GM23248 (cell line): Measurements from ENCODE around the gene NFATC2. TPM values are rescaled to one million over a fixed set of nuclear protein-coding genes. Genes with fewer than 3 reads are reported as not detected.

Experiments used
- DNase-seq: peaks from one replicate; pipeline ENCODE4 v3.0.0-alpha.2; 2015
- H2AFZ ChIP-seq: fragments of 200-600 bp; sonication (generic); 2 replicates; pipeline ENCODE4 v1.6.1; 2016; ENCODE audit warnings: antibody characterized with exemption
- H3F3A ChIP-seq: fragments of 200-600 bp; sonication (generic); 2 replicates; pipeline ENCODE4 v1.6.1; 2016; ENCODE audit warnings: mild to moderate bottlenecking, antibody characterized with exemption, mixed run types; ENCODE audit not compliant: insufficient read depth
- H3K27ac ChIP-seq: fragments of 200-600 bp; sonication (generic); 2 replicates; pipeline ENCODE4 v1.5.1; 2016; ENCODE audit warnings: mild to moderate bottlenecking
- H3K27me3 ChIP-seq: fragments of 200-600 bp; sonication (generic); replicated peaks from 2 replicates; pipeline ENCODE4 v1.6.1; 2016; ENCODE audit warnings: mild to moderate bottlenecking; ENCODE audit not compliant: insufficient read depth
- H3K36me3 ChIP-seq: fragments of 200-600 bp; sonication (generic); 2 replicates; pipeline ENCODE4 v1.6.1; 2016; ENCODE audit warnings: low read depth, mild to moderate bottlenecking
- H3K4me1 ChIP-seq: fragments of 200-600 bp; sonication (generic); 2 replicates; pipeline ENCODE4 v1.6.1; 2016; ENCODE audit warnings: mild to moderate bottlenecking; ENCODE audit not compliant: insufficient read depth
- H3K4me2 ChIP-seq: fragments of 200-600 bp; sonication (generic); one replicate; pipeline ENCODE4 v1.6.1; 2016; ENCODE audit warnings: mild to moderate bottlenecking; ENCODE audit not compliant: unreplicated experiment
- H3K4me3 ChIP-seq: fragments of 200-600 bp; sonication (generic); 2 replicates; pipeline ENCODE4 v1.5.1; 2016; ENCODE audit warnings: mild to moderate bottlenecking
- H3K79me2 ChIP-seq: fragments of 200-600 bp; sonication (generic); 2 replicates; pipeline ENCODE4 v1.6.1; 2016; ENCODE audit warnings: mild to moderate bottlenecking; ENCODE audit not compliant: insufficient read depth
- H3K9ac ChIP-seq: fragments of 200-600 bp; sonication (generic); 2 replicates; pipeline ENCODE4 v1.6.1; 2016; ENCODE audit warnings: mild to moderate bottlenecking
- H3K9me2 ChIP-seq: fragments of 200-600 bp; sonication (generic); 2 replicates; pipeline ENCODE4 v1.6.1; 2016; ENCODE audit warnings: mixed run types, mild to moderate bottlenecking, moderate library complexity; ENCODE audit not compliant: insufficient read depth
- H3K9me3 ChIP-seq: fragments of 200-600 bp; sonication (generic); one replicate; pipeline ENCODE4 v1.6.1; 2017; ENCODE audit warnings: low read depth
- H4K20me1 ChIP-seq: fragments of 200-600 bp; sonication (generic); 2 replicates; pipeline ENCODE4 v1.6.0; 2016; ENCODE audit not compliant: insufficient read depth
- EZH2 ChIP-seq: fragments of 200-600 bp; sonication (generic); IDR thresholded peaks from 2 replicates; pipeline ENCODE4 v1.6.1; 2018; ENCODE audit warnings: antibody characterized with exemption, mild to moderate bottlenecking; ENCODE audit not compliant: insufficient read depth, poor library complexity, severe bottlenecking
- EZH2phosphoT487 ChIP-seq: fragments of 200-600 bp; sonication (generic); IDR thresholded peaks from 2 replicates; pipeline ENCODE4 v1.6.1; 2018; ENCODE audit warnings: antibody characterized with exemption, moderate library complexity, mild to moderate bottlenecking, low read depth; ENCODE audit not compliant: insufficient read depth
- WGBS, 2 experiments: methylation state at CpG; one replicate each; pipeline ENCODE4 v1.1.6; 2015 to 2017; ENCODE audit warnings: low lambda C conversion rate in 2 of 2, low coverage in 1 of 2; ENCODE audit errors: missing lambda C conversion rate in 2 of 2; 5-methylcytosine and 5-hydroxymethylcytosine counted together
- in situ Hi-C: fragments of 300-500 bp; cut with MboI; formaldehyde crosslinking; loops from 2 replicates; pipeline ENCODE4 v1.15.0; 2020
- polyA plus RNA-seq: library from polyadenylated mRNA; unstranded; fragments of >200 nt; fragmentation: Nextera tagmentation; extraction: Ambion mirVana; gene quantifications from 2 replicates; pipeline ENCODE4 v1.2.1, GENCODE V29; 2016
- total RNA-seq: library from RNA; depleted of rRNA; stranded (reverse); fragments of >200 nt; shearing (Covaris generic); gene quantifications from 2 replicates; pipeline ENCODE4 v1.2.3, GENCODE V29; 2014

The NFATC2 gene
- total and polyA plus RNA-seq, 2 experiments from 2014 or later: 0.11 to 0.14 TPM

DNA sequence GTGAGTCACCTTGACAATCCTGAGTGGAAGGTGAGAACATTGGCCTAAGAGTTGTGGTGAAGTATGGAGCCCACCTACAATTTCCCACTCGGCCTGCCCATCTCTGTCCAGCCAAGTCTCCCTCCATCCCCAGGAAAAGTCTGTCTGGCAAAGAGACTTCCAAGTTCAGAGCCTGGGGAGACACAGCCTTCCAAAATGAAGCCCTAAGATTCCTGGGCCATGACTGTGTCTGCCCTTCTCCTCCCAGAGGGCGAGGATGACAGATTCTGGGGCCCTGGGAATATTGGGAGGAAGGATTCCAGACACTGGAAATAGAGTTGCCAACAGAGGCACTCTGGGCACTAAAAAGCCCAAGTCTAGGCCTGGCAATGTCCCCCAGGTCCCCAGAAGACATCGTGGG lies 176.8 kb downstream of the NFATC2 start:
- Histone ChIP-seq H3K27me3 (no peaks in the 10 kb centered on the region), H3K9ac (peak overlapping the region; percentile 83), H3K36me3 (no peaks in the 10 kb centered on the region), H3K9me3 (no peaks in the 10 kb centered on the region), H3K27ac (peak overlapping the region; percentile 99), H3K4me3 (no peak overlapping the region), H4K20me1 (no peaks in the 10 kb centered on the region), H3K4me2 (peak overlapping the region; percentile 41), H3F3A (peaks cover 49% of the 10 kb centered on the region), H3K9me2 (no peaks in the 10 kb centered on the region), H3K79me2 (no peaks in the 10 kb centered on the region), H3K4me1 (peaks cover 36% of the 10 kb centered on the region), H2AFZ (no peak overlapping the region)
- in situ Hi-C loops: no loop called here
- TF ChIP-seq EZH2 (no peak), EZH2phosphoT487 (no peak)
- DNase-seq: peak; percentile 91
- WGBS, 2 experiments: 6 to 8% methylated on average over 3 of the region's 3 CpGs

DNA sequence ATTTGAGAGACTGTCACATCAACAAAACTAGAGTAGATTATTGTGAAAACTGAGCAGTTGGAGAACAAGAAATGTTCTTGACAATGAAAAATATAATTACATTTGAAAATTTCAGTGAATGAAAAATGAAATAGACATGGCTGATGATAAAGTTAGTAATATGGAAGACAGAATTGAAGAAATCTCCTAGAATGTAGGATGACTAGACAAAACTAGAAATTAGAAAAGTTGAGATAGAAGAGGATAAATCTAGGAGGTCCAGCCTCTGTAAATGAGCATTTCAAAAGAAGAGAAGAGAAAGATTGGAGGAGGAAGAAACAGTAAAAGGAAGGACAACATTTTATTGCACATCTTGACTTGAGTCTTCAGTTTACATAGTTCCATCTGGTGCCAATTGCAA lies 178.7 kb downstream of the NFATC2 start:
- Histone ChIP-seq H3K9me3 (no peaks in the 10 kb centered on the region), H3K27me3 (no peaks in the 10 kb centered on the region), H3K79me2 (no peaks in the 10 kb centered on the region), H3K27ac (no peak overlapping the region), H3K4me3 (no peak overlapping the region), H3F3A (peaks cover 49% of the 10 kb centered on the region), H3K4me1 (peaks cover 39% of the 10 kb centered on the region), H3K9me2 (no peaks in the 10 kb centered on the region), H3K36me3 (no peaks in the 10 kb centered on the region), H2AFZ (no peak overlapping the region), H3K9ac (no peak overlapping the region), H3K4me2 (no peak overlapping the region), H4K20me1 (no peaks in the 10 kb centered on the region)
- in situ Hi-C loops: no loop called here
- no peak for DNase-seq
- TF ChIP-seq EZH2 (no peak), EZH2phosphoT487 (no peak)

DNA sequence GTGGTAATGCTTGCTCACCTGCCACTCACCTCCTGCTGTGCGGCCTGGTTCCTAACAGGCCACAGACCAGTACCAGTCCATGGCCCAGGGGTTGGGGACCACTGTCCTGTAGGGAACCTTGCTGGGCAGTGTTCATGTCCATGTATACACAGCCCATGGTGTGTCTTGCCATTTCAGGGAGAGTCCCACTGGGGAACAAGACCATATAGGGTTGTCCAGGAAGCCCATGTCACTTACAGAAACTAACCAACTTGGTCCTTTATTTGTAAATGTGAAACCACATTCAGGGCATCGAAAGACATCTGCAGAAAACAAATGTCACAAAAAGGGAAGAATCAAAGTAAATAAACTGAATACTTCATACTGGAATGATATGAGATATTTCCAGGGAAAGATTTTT lies 179.1 kb downstream of the NFATC2 start:
- WGBS, 2 experiments: 47% methylated on average over 2 of the region's 2 CpGs
- in situ Hi-C loops: no loop called here
- peaks cover 35% of the 10 kb centered on the region for H3K4me1 ChIP-seq
- TF ChIP-seq EZH2 (no peak), EZH2phosphoT487 (no peak)
- no peak for DNase-seq
- no peaks in the 10 kb centered on the region for H4K20me1 ChIP-seq
- H3K4me3 ChIP-seq: no peak overlapping the region
- no peaks in the 10 kb centered on the region for H3K9me2 ChIP-seq
- no peaks in the 10 kb centered on the region for H3K27me3 ChIP-seq
- no peak overlapping the region for H2AFZ ChIP-seq
- no peaks in the 10 kb centered on the region for H3K79me2 ChIP-seq
- peaks cover 49% of the 10 kb centered on the region for H3F3A ChIP-seq
- no peaks in the 10 kb centered on the region for H3K36me3 ChIP-seq
- no peak overlapping the region for H3K27ac ChIP-seq
- H3K4me2 ChIP-seq: no peak overlapping the region
- no peaks in the 10 kb centered on the region for H3K9me3 ChIP-seq
- no peak overlapping the region for H3K9ac ChIP-seq

DNA sequence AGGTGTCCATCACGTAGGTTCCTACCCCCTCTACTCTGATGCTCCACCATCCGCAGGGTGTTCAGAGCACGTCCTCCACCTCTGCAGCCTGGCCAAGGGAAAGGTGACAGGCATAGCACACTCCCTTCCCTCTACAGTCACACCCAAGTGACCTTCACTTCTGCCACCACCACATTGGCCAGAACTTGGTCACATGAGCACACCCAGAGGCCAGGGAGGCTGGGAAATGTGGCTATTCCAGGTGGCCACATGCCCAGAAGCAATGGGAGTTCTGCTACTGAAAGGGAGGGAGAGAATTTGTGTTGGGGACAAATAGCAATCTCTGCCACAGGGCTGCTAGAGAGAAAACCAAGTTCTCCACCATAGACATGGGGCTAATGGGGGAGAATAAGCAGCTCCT lies 180.3 kb downstream of the NFATC2 start:
- Histone ChIP-seq H3K4me2 (no peak overlapping the region), H3F3A (peaks cover 40% of the 10 kb centered on the region), H3K9ac (no peak overlapping the region), H3K27me3 (no peaks in the 10 kb centered on the region), H3K9me2 (no peaks in the 10 kb centered on the region), H2AFZ (no peak overlapping the region), H3K27ac (no peak overlapping the region), H3K79me2 (no peaks in the 10 kb centered on the region), H3K36me3 (no peaks in the 10 kb centered on the region), H4K20me1 (no peaks in the 10 kb centered on the region), H3K4me3 (no peak overlapping the region), H3K4me1 (peaks cover 33% of the 10 kb centered on the region), H3K9me3 (no peaks in the 10 kb centered on the region)
- 93 to 95% methylated on average over 3 of the region's 3 CpGs for WGBS, 2 experiments
- in situ Hi-C loops: no loop called here
- DNase-seq: no peak
- TF ChIP-seq EZH2phosphoT487: no peak

DNA sequence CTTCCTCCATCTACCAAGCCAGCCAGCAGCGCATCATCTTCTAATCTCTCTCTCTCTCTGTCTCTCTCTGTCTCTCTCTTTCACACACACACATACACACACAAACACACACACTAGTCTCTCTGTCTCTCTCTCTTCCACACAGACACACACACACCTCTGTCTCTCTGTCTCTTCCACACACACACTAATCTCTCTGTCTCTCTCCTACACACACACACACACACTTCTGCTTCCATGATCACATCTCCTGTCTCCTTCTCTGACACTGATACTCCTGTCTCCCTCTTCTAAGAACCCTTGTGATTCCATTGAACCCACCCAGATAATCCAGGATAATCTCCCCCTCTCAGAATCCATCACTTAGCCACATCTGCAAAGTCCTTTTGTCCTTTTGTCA lies 181.3 kb downstream of the NFATC2 start:
- TF ChIP-seq EZH2phosphoT487: no peak
- no peak for TF ChIP-seq EZH2
- Histone ChIP-seq H3K4me3 (no peak overlapping the region), H3K27ac (peak overlapping the region; percentile 71), H3K27me3 (no peaks in the 10 kb centered on the region), H3K9me3 (no peaks in the 10 kb centered on the region), H4K20me1 (no peaks in the 10 kb centered on the region), H3K4me1 (peaks cover 27% of the 10 kb centered on the region), H3K36me3 (no peaks in the 10 kb centered on the region), H3K9me2 (no peaks in the 10 kb centered on the region), H3K4me2 (no peak overlapping the region), H3K9ac (peak overlapping the region; percentile 32; the same call in 1 of the 2 replicates), H2AFZ (no peak overlapping the region), H3F3A (peaks cover 33% of the 10 kb centered on the region), H3K79me2 (no peaks in the 10 kb centered on the region)
- no peak for DNase-seq
- 100% methylated on average over 1 of the region's 1 CpG for WGBS, 2 experiments
- in situ Hi-C loops: no loop called here
